ENCODE data around the gene DCTN3. TPM values are rescaled to one million over a fixed set of nuclear protein-coding genes. Genes with fewer than 3 reads are reported as not detected.

DCTN3 gene
- total and polyA plus RNA-seq, 2 experiments from 2014 or later, result 12.9 to 17.9 TPM

DNA sequence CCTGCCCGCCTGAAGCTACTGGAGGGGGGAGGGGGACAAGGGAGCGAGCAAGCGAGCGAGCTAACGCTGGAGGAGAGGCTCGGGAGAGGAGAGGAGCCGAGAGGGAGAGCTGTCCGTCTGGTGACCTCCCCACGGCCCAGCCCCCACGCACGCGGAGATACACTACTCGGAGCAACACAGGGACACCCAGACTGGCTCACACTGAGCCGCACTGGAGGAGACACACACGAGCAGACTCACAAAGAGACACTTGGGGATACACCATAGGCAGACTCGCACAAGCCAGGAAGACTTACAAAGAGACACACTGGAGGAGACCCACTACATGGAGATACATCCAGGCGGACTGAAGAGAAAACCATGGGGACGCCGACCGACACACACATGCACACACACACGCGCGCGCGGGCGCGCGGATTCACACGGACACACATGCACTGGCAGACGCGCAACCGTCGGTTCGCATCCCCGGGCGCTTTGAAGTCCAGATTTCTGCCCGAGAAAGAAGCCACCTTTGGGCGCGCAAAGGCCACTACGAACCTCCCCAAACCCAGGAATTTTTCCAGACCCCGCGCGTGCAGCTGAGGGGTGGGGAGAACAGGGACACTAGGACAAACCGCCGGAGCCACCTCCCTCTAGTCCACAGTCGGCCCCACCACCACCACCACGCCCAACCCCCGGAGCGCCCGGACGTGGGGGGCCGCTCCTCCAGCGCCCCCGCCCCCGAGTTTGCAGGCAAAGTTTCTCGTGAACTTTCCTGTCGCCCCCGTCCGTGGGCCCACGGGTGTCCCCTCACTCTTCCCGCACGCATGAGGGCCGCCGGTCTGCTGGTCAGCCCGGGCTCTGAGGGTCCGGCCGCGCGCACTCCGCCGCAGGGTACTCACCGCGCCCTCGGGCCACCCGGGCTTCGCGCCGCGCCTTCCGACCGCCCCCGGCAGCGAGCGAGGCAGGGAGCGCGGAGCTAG lies 31.3 kb downstream of the DCTN3 start (continued):
- TF ChIP-seq REST (IDR thresholded peaks at IDR 0.05; ENCODE audit: unreplicated experiment) (no peak), JUNB (IDR thresholded peaks at IDR 0.05; ENCODE audit: unreplicated experiment) (no peak), STAT1 (IDR thresholded peaks at IDR 0.05; ENCODE audit: unreplicated experiment) (no peak)
- TF ChIP-seq, protein P1, sequence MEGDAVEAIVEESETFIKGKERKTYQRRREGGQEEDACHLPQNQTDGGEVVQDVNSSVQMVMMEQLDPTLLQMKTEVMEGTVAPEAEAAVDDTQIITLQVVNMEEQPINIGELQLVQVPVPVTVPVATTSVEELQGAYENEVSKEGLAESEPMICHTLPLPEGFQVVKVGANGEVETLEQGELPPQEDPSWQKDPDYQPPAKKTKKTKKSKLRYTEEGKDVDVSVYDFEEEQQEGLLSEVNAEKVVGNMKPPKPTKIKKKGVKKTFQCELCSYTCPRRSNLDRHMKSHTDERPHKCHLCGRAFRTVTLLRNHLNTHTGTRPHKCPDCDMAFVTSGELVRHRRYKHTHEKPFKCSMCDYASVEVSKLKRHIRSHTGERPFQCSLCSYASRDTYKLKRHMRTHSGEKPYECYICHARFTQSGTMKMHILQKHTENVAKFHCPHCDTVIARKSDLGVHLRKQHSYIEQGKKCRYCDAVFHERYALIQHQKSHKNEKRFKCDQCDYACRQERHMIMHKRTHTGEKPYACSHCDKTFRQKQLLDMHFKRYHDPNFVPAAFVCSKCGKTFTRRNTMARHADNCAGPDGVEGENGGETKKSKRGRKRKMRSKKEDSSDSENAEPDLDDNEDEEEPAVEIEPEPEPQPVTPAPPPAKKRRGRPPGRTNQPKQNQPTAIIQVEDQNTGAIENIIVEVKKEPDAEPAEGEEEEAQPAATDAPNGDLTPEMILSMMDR (conservative IDR thresholded peaks at IDR 0.05; ENCODE audit: low read depth in 2 of 2), result no peak

DNA sequence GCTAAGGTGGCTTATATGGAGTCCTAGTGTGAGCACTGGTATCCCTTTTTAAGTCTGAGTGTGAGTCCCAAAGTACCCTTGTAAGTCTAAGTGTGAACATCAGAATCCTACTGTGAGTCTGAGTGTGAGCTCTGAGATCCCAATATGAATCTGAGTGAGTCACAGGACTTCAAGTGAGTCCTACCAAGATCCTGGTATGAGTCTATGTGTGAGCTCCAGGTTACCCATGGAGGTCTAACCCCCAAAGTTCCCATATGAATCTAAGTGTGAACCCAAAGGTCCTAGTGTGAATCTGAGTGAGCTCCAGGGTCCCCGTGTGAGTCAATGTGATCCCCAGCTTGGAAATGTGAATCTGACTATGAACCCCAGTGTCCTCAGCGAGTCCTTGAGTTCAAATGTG lies 33.0 kb downstream of the DCTN3 start:
- H4K20me1 ChIP-seq (replicated peaks; ENCODE audit: insufficient read depth), result peaks cover 6% of the 10 kb centered on the region
- peaks cover 100% of the 10 kb centered on the region for H3K27me3 ChIP-seq (ENCODE audit: insufficient read depth)
- no peak for DNase-seq (ENCODE audit: low spot score)
- H3K9me2 ChIP-seq (ENCODE audit: insufficient read depth), result no peaks in the 10 kb centered on the region
- H3K4me1 ChIP-seq (ENCODE audit: insufficient read depth), result peaks cover 39% of the 10 kb centered on the region
- H3K79me2 ChIP-seq (replicated peaks; ENCODE audit: insufficient read depth), result no peaks in the 10 kb centered on the region
- H3K4me3 Mint-ChIP-seq, result no peak overlapping the region
- no peaks in the 10 kb centered on the region for H3K36me3 ChIP-seq (ENCODE audit: insufficient read depth)
- peaks cover 32% of the 10 kb centered on the region for H3K4me1 Mint-ChIP-seq
- peaks cover 87% of the 10 kb centered on the region for H3K27me3 Mint-ChIP-seq (ENCODE audit: insufficient read depth, low read depth, poor library complexity)
- no peak overlapping the region for H2AFZ ChIP-seq
- H3K27ac ChIP-seq (ENCODE audit: low read depth), result no peak overlapping the region
- no peak for ATAC-seq
- no peak overlapping the region for H3K4me2 ChIP-seq
- H3K4me3 ChIP-seq, result no peak overlapping the region
- H3K36me3 Mint-ChIP-seq (ENCODE audit: low read depth), result no peaks in the 10 kb centered on the region; the same call in 2 of the 3 replicates
- no peak overlapping the region for H3K27ac Mint-ChIP-seq
- no peaks in the 10 kb centered on the region for H3F3A ChIP-seq (replicated peaks; ENCODE audit: low read depth)
- peaks cover 3% of the 10 kb centered on the region; the same call in 1 of the 3 replicates for H3K9me3 Mint-ChIP-seq
- no peak for TF ChIP-seq STAT1 (IDR thresholded peaks at IDR 0.05; ENCODE audit: unreplicated experiment)

All from GM23338 (cell line).